Panc1 (cell line): ENCODE results near the gene CABCOCO1. TPM values are rescaled to one million over a fixed set of nuclear protein-coding genes. Genes with fewer than 3 reads are reported as not detected.
A peak's percentile ranks its signal among the peaks of the same experiment; 100 is the strongest.

Source experiments
- ATAC-seq: fragments of 200-7000 bp; cut with Tn5 transposase; 2 replicates; pipeline ENCODE4 v1.9.1; 2020; ENCODE audit warnings: mild to moderate bottlenecking, moderate library complexity
- BruUV-seq: library from RNA; stranded (reverse); fragments of 400-500 nt; replicated peaks from 2 replicates; lab custom pipeline; 2021; lab: Mats Ljungman, UMichigan
- CTCF ChIA-PET: fragments of 300-600 bp; sonication (Branson Sonifier 250); formaldehyde crosslinking; loops from one replicate; lab custom pipeline; 2022; ENCODE audit warnings: antibody characterized with exemption; lab: Charles Lee
- POLR2A ChIA-PET: fragments of 300-600 bp; sonication (Branson Sonifier 250); formaldehyde crosslinking; loops from one replicate; lab custom pipeline; 2022; ENCODE audit warnings: antibody characterized with exemption; lab: Charles Lee
- DNase-seq: peaks from one replicate; pipeline ENCODE4 v3.0.0-alpha.2; 2010; ENCODE audit warnings: low read depth, low spot score
- H3K27ac ChIP-seq: 2 replicates; pipeline ENCODE4 v1.5.1; 2011; ENCODE audit warnings: mild to moderate bottlenecking, low read length, inconsistent platforms
- H3K27me3 ChIP-seq: fragments of 200-500 bp; sonication (Bioruptor generic); 2 replicates; pipeline ENCODE4 v1.6.0; 2014; ENCODE audit warnings: low read length, inconsistent platforms; ENCODE audit not compliant: control insufficient read depth, insufficient read depth
- H3K36me3 ChIP-seq: fragments of 200-500 bp; sonication (Bioruptor generic); 2 replicates; pipeline ENCODE4 v1.5.1; 2014; ENCODE audit warnings: inconsistent platforms, mild to moderate bottlenecking, low read length, moderate library complexity; ENCODE audit not compliant: control insufficient read depth, insufficient read depth
- H3K4me1 ChIP-seq: 2 replicates; pipeline ENCODE4 v1.5.1; 2011; ENCODE audit warnings: inconsistent platforms, mild to moderate bottlenecking, low read length, moderate library complexity; ENCODE audit not compliant: control insufficient read depth, insufficient read depth
- H3K4me3 ChIP-seq, 2 experiments: 2 replicates each; pipeline ENCODE4 v1.5.1; 2011 to 2012; ENCODE audit warnings: low read depth in 2 of 2, low read length in 2 of 2, mild to moderate bottlenecking in 2 of 2, inconsistent platforms in 1 of 2, moderate library complexity in 1 of 2
- H3K9me3 ChIP-seq: fragments of 200-500 bp; sonication (Bioruptor generic); 2 replicates; pipeline ENCODE4 v1.5.1; 2014; ENCODE audit warnings: low read depth, mild to moderate bottlenecking, inconsistent platforms, low read length, moderate library complexity; ENCODE audit not compliant: control insufficient read depth, insufficient read depth
- CTCF ChIP-seq: fragments of 450-650 bp; IDR thresholded peaks from 2 replicates; pipeline ENCODE4 v1.5.1; 2017; ENCODE audit warnings: mild to moderate bottlenecking
- POLR2AphosphoS5 ChIP-seq: IDR thresholded peaks from 2 replicates; pipeline ENCODE4 v1.6.1; 2012; ENCODE audit warnings: mild to moderate bottlenecking, low read depth, low read length, moderate library complexity
- REST ChIP-seq, 2 experiments: IDR thresholded peaks; 2 replicates each; pipeline ENCODE4 v1.6.1; 2011 to 2012; ENCODE audit warnings: low read depth in 2 of 2, control low read depth in 1 of 2, low read length in 1 of 2, mild to moderate bottlenecking in 1 of 2, moderate library complexity in 1 of 2; ENCODE audit not compliant: insufficient read depth in 1 of 2
- SIN3A ChIP-seq: IDR thresholded peaks from 2 replicates; pipeline ENCODE4 v1.6.1; 2012; ENCODE audit warnings: low read depth, mild to moderate bottlenecking, low read length, moderate library complexity, borderline replicate concordance; ENCODE audit not compliant: insufficient read depth
- TCF7L2 ChIP-seq: IDR thresholded peaks from 2 replicates; pipeline ENCODE4 v1.6.1; 2011; ENCODE audit warnings: mild to moderate bottlenecking, low read depth, low read length, inconsistent platforms
- in situ Hi-C: cut with HindIII; loops from 2 replicates; pipeline ENCODE4 v1.10.0; 2016; ENCODE audit warnings: low sequenced_read_pairs, low pct_unique_long_range_greater_than_20kb
- intact Hi-C: fragments of 100-400 bp; cut with micrococcal nuclease; formaldehyde crosslinking; loops from one replicate; pipeline ENCODE4 v1.10.0; 2022; ENCODE audit not compliant: unreplicated experiment
- total RNA-seq: library from RNA; stranded (reverse); gene quantifications from one replicate; pipeline ENCODE4 v1.2.1, GENCODE V29; 2021; ENCODE audit not compliant: unreplicated experiment

Gene CABCOCO1
- total RNA-seq, 1 experiment from 2014 or later = 4.0 TPM

- TF ChIP-seq TCF7L2 (peak; percentile 91), REST (IDR thresholded peaks at IDR 0.05; ENCODE audit: insufficient read depth in 1 of 2, low read depth in 2 of 2, low read length in 1 of 2) (no peak)
- POLR2A ChIA-PET = no interaction called here
- H3K4me3 ChIP-seq = no peak overlapping the region
- no peaks in the 10 kb centered on the region for H3K36me3 ChIP-seq
- intact Hi-C loops = loop anchor here (5.0 to 10.0 kb wide), 2 partner anchors 105 to 448 kb away; no protein-coding TSS in a partner anchor
- peak overlapping the region; percentile 74; the same call in 1 of the 2 replicates for H3K27ac ChIP-seq
- H3K4me1 ChIP-seq = no peaks in the 10 kb centered on the region
- no peaks in the 10 kb centered on the region for H3K27me3 ChIP-seq
- no peaks in the 10 kb centered on the region; the same call in 1 of the 2 replicates for H3K9me3 ChIP-seq
- DNase-seq (no peak), ATAC-seq (0 out of 2 replicates have a peak, but pooled peaks have one; percentile 51)
- no TSS peak for BruUV-seq
- in situ Hi-C loops = no loop called here
- CTCF ChIA-PET = interaction anchor here (0.9 to 1.0 kb wide), 2 partner anchors 449 to 457 kb away, joined by 3 to 4 read pairs; no protein-coding TSS in a partner anchor
These were observed 70.0 kb downstream of the CABCOCO1 start for GRCh38 chr10:61732629-61733278.

GRCh38 chr10:61733358-61733940, 70.7 kb downstream of the CABCOCO1 start:
- Histone ChIP-seq H3K27me3 (no peaks in the 10 kb centered on the region), H3K36me3 (no peaks in the 10 kb centered on the region), H3K27ac (peak overlapping the region; percentile 74; the same call in 1 of the 2 replicates), H3K4me3 (no peak overlapping the region), H3K4me1 (no peaks in the 10 kb centered on the region), H3K9me3 (no peaks in the 10 kb centered on the region; the same call in 1 of the 2 replicates)
- no TSS peak for BruUV-seq
- DNase-seq (peak; percentile 46), ATAC-seq (peak; percentile 78)
- TF ChIP-seq CTCF = peak; percentile 80; the same call in 1 of the 2 replicates
- no peak for TF ChIP-seq REST (IDR thresholded peaks at IDR 0.05; ENCODE audit: insufficient read depth in 1 of 2, low read depth in 2 of 2, low read length in 1 of 2)
- TF ChIP-seq TCF7L2 = no peak
- no peak for TF ChIP-seq POLR2AphosphoS5
- TF ChIP-seq SIN3A = no peak
- intact Hi-C loops = loop anchor here (5.0 to 10.0 kb wide), 2 partner anchors 104 to 449 kb away; no protein-coding TSS in a partner anchor
- ChIA-PET CTCF (interaction anchor here (0.6 to 1.0 kb wide), 3 partner anchors 102 to 458 kb away, joined by 3 to 4 read pairs (median 3); no protein-coding TSS in a partner anchor), POLR2A (no interaction called here)
- in situ Hi-C loops = no loop called here
